Adipocyte (in vitro differentiated cells): ENCODE data around the gene SLC9C1.

Experiments used
- DNase-seq: peaks from one replicate; pipeline ENCODE4 v3.0.0-alpha.2; 2015; ENCODE audit warnings: low read depth
- H3K27me3 ChIP-seq: replicated peaks from 2 replicates; pipeline ENCODE4 v1.7.0; 2013; ENCODE audit warnings: mild to moderate bottlenecking, low read length, moderate library complexity; ENCODE audit not compliant: control insufficient read depth, insufficient read depth
- H3K36me3 ChIP-seq: 2 replicates; pipeline ENCODE4 v1.7.0; 2013; ENCODE audit warnings: low read length, mild to moderate bottlenecking, moderate library complexity; ENCODE audit not compliant: control insufficient read depth, insufficient read depth, severe bottlenecking
- H3K4me1 ChIP-seq: 2 replicates; pipeline ENCODE4 v1.7.0; 2013; ENCODE audit warnings: mild to moderate bottlenecking, low read length, moderate library complexity; ENCODE audit not compliant: control insufficient read depth, insufficient read depth
- H3K4me3 ChIP-seq: 2 replicates; pipeline ENCODE4 v1.7.0; 2013; ENCODE audit warnings: mild to moderate bottlenecking, low read length, moderate library complexity
- H3K9ac ChIP-seq: 2 replicates; pipeline ENCODE4 v1.7.0; 2013; ENCODE audit warnings: mild to moderate bottlenecking, low read length, moderate library complexity
- H3K9me3 ChIP-seq: 2 replicates; pipeline ENCODE4 v1.7.0; 2013; ENCODE audit warnings: mild to moderate bottlenecking, low read length, moderate library complexity; ENCODE audit not compliant: control insufficient read depth

The SLC9C1 gene

DNA sequence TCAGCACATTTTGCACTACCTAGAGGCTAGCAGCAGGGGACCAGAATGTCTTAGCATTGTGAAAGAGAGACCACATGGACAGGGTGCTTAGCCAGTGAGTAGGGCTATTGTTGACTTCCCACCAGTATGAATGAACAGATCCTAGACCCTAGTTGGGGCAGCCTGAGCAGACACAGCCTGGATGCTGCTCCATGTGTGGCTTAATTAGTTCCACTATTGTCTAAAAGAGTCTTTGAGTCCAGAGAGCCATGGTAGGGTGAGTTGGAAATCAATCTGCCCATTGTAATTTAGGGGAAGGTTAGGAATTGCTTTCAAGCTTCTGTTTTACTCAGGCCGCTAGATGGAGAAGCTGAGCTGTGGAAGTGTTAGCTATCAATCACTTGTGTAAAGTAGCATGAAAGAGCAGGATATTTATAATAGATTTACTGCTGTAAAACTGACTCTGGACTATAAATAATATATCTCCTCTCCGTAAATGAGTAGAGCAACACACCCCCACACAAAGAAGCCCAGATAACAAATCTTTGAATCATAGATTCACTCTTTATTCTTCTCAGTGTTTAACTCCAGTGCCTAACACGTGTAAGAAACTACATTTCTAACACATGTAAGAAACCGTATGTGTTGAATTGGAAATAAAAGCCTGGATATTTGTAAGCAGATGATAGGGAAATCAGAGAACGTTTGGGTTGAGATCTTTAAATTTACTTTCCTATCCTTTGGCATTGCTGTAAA lies 156.9 kb downstream of the SLC9C1 start:
- H3K4me3 ChIP-seq, result no peak overlapping the region
- H3K9me3 ChIP-seq, result no peaks in the 10 kb centered on the region
- no peaks in the 10 kb centered on the region for H3K36me3 ChIP-seq
- DNase-seq, result peak; percentile 59
- H3K9ac ChIP-seq, result no peak overlapping the region
- peaks cover 9% of the 10 kb centered on the region for H3K4me1 ChIP-seq
- H3K27me3 ChIP-seq, result no peaks in the 10 kb centered on the region

GRCh38 chr3:112136046-112136445 lies 158.0 kb downstream of the SLC9C1 start:
- no peak for DNase-seq
- H3K27me3 ChIP-seq, result no peaks in the 10 kb centered on the region
- H3K4me1 ChIP-seq, result peaks cover 9% of the 10 kb centered on the region
- no peak overlapping the region for H3K9ac ChIP-seq
- H3K9me3 ChIP-seq, result no peaks in the 10 kb centered on the region
- H3K36me3 ChIP-seq, result no peaks in the 10 kb centered on the region
- no peak overlapping the region for H3K4me3 ChIP-seq

DNA sequence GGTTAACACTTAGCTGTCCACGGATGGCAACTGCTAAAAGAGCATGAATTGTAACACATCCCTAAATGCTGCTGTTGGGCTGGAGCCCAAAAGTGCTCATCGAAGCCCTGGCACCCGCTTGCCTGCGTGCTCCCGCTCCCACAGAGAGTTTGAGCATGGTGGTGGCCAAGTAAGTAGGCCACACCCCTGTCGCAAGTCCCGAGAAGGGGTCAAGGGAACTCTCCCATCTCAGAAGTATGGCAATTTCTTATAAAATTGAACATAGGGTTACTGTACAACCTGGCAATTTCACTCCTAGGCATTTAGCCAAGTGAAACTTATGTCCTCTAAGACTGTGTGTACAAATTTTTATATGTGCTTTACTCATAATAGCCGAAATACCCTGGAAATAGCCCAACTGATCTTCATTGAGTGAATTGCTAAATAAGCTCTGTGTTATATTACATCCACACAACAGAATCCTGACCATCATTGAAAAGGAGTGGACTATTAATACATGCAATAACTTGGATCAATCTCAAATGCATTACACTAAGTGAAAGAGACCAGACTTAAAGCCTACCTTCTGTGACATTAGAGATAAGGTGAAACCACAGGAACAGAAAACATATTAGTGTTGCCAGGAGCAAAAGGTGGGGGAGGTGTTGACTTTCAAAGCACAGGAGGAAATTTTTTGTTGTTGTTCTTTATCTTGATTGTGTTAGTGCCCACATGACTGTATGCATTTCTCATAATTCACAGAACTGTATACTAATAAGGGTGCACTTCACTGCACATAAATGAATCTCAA lies 159.5 kb downstream of the SLC9C1 start:
- no peak overlapping the region for H3K4me3 ChIP-seq
- no peaks in the 10 kb centered on the region for H3K36me3 ChIP-seq
- peak; percentile 40 for DNase-seq
- H3K9me3 ChIP-seq, result no peaks in the 10 kb centered on the region
- no peak overlapping the region for H3K9ac ChIP-seq
- H3K27me3 ChIP-seq, result no peaks in the 10 kb centered on the region
- H3K4me1 ChIP-seq, result peaks cover 9% of the 10 kb centered on the region

GRCh38 chr3:112133626-112134334 lies 160.2 kb downstream of the SLC9C1 start:
- Histone ChIP-seq H3K9me3 (no peaks in the 10 kb centered on the region), H3K36me3 (no peaks in the 10 kb centered on the region), H3K27me3 (no peaks in the 10 kb centered on the region), H3K9ac (no peak overlapping the region), H3K4me3 (no peak overlapping the region), H3K4me1 (peaks cover 9% of the 10 kb centered on the region)
- DNase-seq, result no peak

- Histone ChIP-seq H3K9me3 (no peaks in the 10 kb centered on the region), H3K36me3 (no peaks in the 10 kb centered on the region), H3K4me1 (peaks cover 9% of the 10 kb centered on the region), H3K4me3 (no peak within 1 kb of the TSS), H3K27me3 (no peaks in the 10 kb centered on the region), H3K9ac (no peak within 1 kb of the TSS)
- no peak for DNase-seq
Measured at GRCh38 chr3:112132975-112133448, 161.0 kb downstream of the SLC9C1 start, which contains the start of gene GCSAM. Gene GCSAM (minus strand): TSS chr3:112133248. CDS start chr3:112133120, 128 bp downstream.

- Histone ChIP-seq H3K4me3 (no peak overlapping the region), H3K27me3 (no peaks in the 10 kb centered on the region), H3K4me1 (peaks cover 9% of the 10 kb centered on the region), H3K36me3 (no peaks in the 10 kb centered on the region), H3K9ac (no peak overlapping the region), H3K9me3 (no peaks in the 10 kb centered on the region)
- DNase-seq, result no peak
Measured at GRCh38 chr3:112132554-112132953, 161.5 kb downstream of the SLC9C1 start.

GRCh38 chr3:112132088-112132487 lies 161.9 kb downstream of the SLC9C1 start:
- DNase-seq, result no peak
- Histone ChIP-seq H3K4me1 (peaks cover 9% of the 10 kb centered on the region), H3K4me3 (no peak overlapping the region), H3K36me3 (no peaks in the 10 kb centered on the region), H3K27me3 (no peaks in the 10 kb centered on the region), H3K9me3 (no peaks in the 10 kb centered on the region), H3K9ac (no peak overlapping the region)

DNA sequence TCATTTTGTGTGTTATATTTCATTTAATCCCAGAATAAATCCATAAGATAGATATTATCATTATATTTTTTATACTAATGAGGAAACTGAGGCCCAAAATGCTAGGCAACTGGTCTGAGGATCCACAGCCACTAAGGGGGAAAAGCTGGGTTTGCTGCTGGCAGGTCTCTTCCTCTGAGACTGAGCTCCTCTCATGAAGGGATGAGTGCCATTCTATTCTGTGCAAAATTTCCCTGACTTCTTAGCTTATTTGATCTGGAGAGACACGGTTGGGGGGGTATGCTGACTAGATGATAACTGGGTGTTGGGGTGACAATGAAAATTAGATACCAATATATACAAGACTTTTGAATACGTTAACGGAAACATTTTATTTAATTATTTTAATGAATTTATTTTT lies 162.9 kb downstream of the SLC9C1 start:
- Histone ChIP-seq H3K9me3 (no peaks in the 10 kb centered on the region), H3K9ac (no peak overlapping the region), H3K27me3 (no peaks in the 10 kb centered on the region), H3K4me3 (no peak overlapping the region), H3K36me3 (no peaks in the 10 kb centered on the region), H3K4me1 (peaks cover 16% of the 10 kb centered on the region)
- no peak for DNase-seq

DNA sequence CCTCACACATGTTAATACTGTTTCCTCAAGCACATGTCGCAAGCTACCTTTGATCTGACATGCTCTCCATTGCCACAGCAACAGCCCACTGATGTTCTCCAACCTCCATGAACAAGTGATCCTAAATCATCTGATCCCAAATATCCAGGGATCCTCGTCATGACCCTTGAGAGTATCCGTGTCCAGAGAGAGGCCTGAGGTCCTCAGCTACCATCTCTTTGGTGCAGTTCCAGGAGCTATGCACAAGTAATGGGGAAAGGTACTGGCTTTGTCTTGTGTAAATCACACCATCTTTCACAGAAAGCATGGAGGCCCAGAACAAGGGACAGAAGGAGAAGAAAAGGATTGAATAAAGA lies 163.4 kb downstream of the SLC9C1 start:
- H3K9me3 ChIP-seq, result no peaks in the 10 kb centered on the region
- no peak overlapping the region for H3K4me3 ChIP-seq
- no peak for DNase-seq
- H3K27me3 ChIP-seq, result no peaks in the 10 kb centered on the region
- H3K9ac ChIP-seq, result no peak overlapping the region
- H3K36me3 ChIP-seq, result no peaks in the 10 kb centered on the region
- H3K4me1 ChIP-seq, result peaks cover 16% of the 10 kb centered on the region

- Histone ChIP-seq H3K9me3 (no peaks in the 10 kb centered on the region), H3K4me1 (peaks cover 16% of the 10 kb centered on the region), H3K36me3 (no peaks in the 10 kb centered on the region), H3K9ac (no peak overlapping the region), H3K27me3 (no peaks in the 10 kb centered on the region), H3K4me3 (no peak overlapping the region)
- DNase-seq, result no peak
Measured at GRCh38 chr3:112129925-112130637, 163.9 kb downstream of the SLC9C1 start.
